IPS-20b (cell line): ENCODE results near the gene MMEL1.
A peak's percentile ranks its signal among the peaks of the same experiment; 100 is the strongest.

Experiments
- H3K27ac ChIP-seq: one replicate; pipeline ENCODE4 v1.5.1; 2013; ENCODE audit warnings: low read length
- H3K27me3 ChIP-seq: 2 replicates; pipeline ENCODE4 v1.6.1; 2013; ENCODE audit warnings: mild to moderate bottlenecking, low read length, inconsistent platforms; ENCODE audit not compliant: insufficient read depth
- H3K36me3 ChIP-seq: 2 replicates; pipeline ENCODE4 v1.6.1; 2013; ENCODE audit warnings: low read depth, mild to moderate bottlenecking, inconsistent platforms, low read length, moderate library complexity; ENCODE audit not compliant: insufficient read depth
- H3K4me1 ChIP-seq: 2 replicates; pipeline ENCODE4 v1.6.1; 2013; ENCODE audit warnings: mild to moderate bottlenecking, control low read depth, inconsistent platforms, low read length, moderate library complexity; ENCODE audit not compliant: insufficient read depth
- H3K4me3 ChIP-seq: 2 replicates; pipeline ENCODE4 v1.5.1; 2013; ENCODE audit warnings: mild to moderate bottlenecking, low read length, inconsistent platforms
- H3K9ac ChIP-seq: 2 replicates; pipeline ENCODE4 v1.6.1; 2013; ENCODE audit warnings: low read depth, mild to moderate bottlenecking, inconsistent platforms, low read length, moderate library complexity
- H3K9me3 ChIP-seq: 2 replicates; pipeline ENCODE4 v1.6.1; 2013; ENCODE audit warnings: mild to moderate bottlenecking, low read depth, low read length, inconsistent platforms; ENCODE audit not compliant: insufficient read depth

The MMEL1 gene

GRCh38 chr1:2590233-2591141 lies 42.3 kb downstream of the MMEL1 start:
- H3K9ac ChIP-seq: no peak overlapping the region
- H3K4me3 ChIP-seq: no peak overlapping the region
- H3K27ac ChIP-seq: no peak overlapping the region
- H3K27me3 ChIP-seq: no peaks in the 10 kb centered on the region
- no peaks in the 10 kb centered on the region for H3K9me3 ChIP-seq
- no peaks in the 10 kb centered on the region for H3K36me3 ChIP-seq
- H3K4me1 ChIP-seq: no peaks in the 10 kb centered on the region; the same call in 1 of the 2 replicates

GRCh38 chr1:2589431-2590232 lies 43.2 kb downstream of the MMEL1 start:
- no peaks in the 10 kb centered on the region for H3K27me3 ChIP-seq
- H3K9ac ChIP-seq: no peak overlapping the region
- H3K36me3 ChIP-seq: no peaks in the 10 kb centered on the region
- H3K4me3 ChIP-seq: no peak overlapping the region
- no peaks in the 10 kb centered on the region; the same call in 1 of the 2 replicates for H3K4me1 ChIP-seq
- no peaks in the 10 kb centered on the region for H3K9me3 ChIP-seq
- no peak overlapping the region for H3K27ac ChIP-seq

GRCh38 chr1:2588661-2589430 lies 44.0 kb downstream of the MMEL1 start:
- no peak overlapping the region for H3K4me3 ChIP-seq
- no peaks in the 10 kb centered on the region for H3K9me3 ChIP-seq
- H3K27ac ChIP-seq: no peak overlapping the region
- no peaks in the 10 kb centered on the region for H3K27me3 ChIP-seq
- H3K36me3 ChIP-seq: no peaks in the 10 kb centered on the region
- peaks cover 4% of the 10 kb centered on the region; the same call in 1 of the 2 replicates for H3K4me1 ChIP-seq
- no peak overlapping the region for H3K9ac ChIP-seq

- Histone ChIP-seq H3K4me3 (peak overlapping the region; percentile 84; the same call in 1 of the 2 replicates), H3K4me1 (peaks cover 4% of the 10 kb centered on the region; the same call in 1 of the 2 replicates), H3K27ac (no peak overlapping the region)
Measured at GRCh38 chr1:2587860-2588571, 44.8 kb downstream of the MMEL1 start.

GRCh38 chr1:2587071-2587859 lies 45.6 kb downstream of the MMEL1 start:
- no peaks in the 10 kb centered on the region for H3K27me3 ChIP-seq
- peak overlapping the region; percentile 63; the same call in 1 of the 2 replicates for H3K9ac ChIP-seq
- H3K36me3 ChIP-seq: no peaks in the 10 kb centered on the region
- H3K4me3 ChIP-seq: peak overlapping the region; percentile 84
- H3K9me3 ChIP-seq: no peaks in the 10 kb centered on the region
- no peak overlapping the region for H3K27ac ChIP-seq
- peaks cover 4% of the 10 kb centered on the region; the same call in 1 of the 2 replicates for H3K4me1 ChIP-seq

More at GRCh38 chr1:2587860-2588571, 44.8 kb downstream of the MMEL1 start:
- H3K9ac ChIP-seq: no peak overlapping the region
- H3K36me3 ChIP-seq: no peaks in the 10 kb centered on the region
- no peaks in the 10 kb centered on the region for H3K27me3 ChIP-seq
- no peaks in the 10 kb centered on the region for H3K9me3 ChIP-seq

- no peaks in the 10 kb centered on the region for H3K36me3 ChIP-seq
- H3K27me3 ChIP-seq: no peaks in the 10 kb centered on the region
- peak within 1 kb of the TSS; percentile 93 for H3K9ac ChIP-seq
- H3K27ac ChIP-seq: peak within 1 kb of the TSS; percentile 76
- no peaks in the 10 kb centered on the region for H3K9me3 ChIP-seq
- H3K4me3 ChIP-seq: peak within 1 kb of the TSS; percentile 84
- H3K4me1 ChIP-seq: peaks cover 4% of the 10 kb centered on the region; the same call in 1 of the 2 replicates
Measured at GRCh38 chr1:2586154-2587070, 46.4 kb downstream of the MMEL1 start, which contains the start of gene PRXL2B. Gene PRXL2B (plus strand): TSS chr1:2586777. CDS start chr1:2586886, 109 bp downstream.

GRCh38 chr1:2585318-2586092 lies 47.3 kb downstream of the MMEL1 start:
- H3K4me1 ChIP-seq: peaks cover 4% of the 10 kb centered on the region; the same call in 1 of the 2 replicates
- H3K9ac ChIP-seq: peak overlapping the region; percentile 93

GRCh38 chr1:2584686-2585317 lies 48.0 kb downstream of the MMEL1 start:
- H3K4me3 ChIP-seq: peak overlapping the region; percentile 84; the same call in 1 of the 2 replicates
- no peaks in the 10 kb centered on the region for H3K9me3 ChIP-seq

More at GRCh38 chr1:2585318-2586092, 47.3 kb downstream of the MMEL1 start:
- Histone ChIP-seq H3K27ac (peak overlapping the region; percentile 76), H3K36me3 (no peaks in the 10 kb centered on the region), H3K27me3 (no peaks in the 10 kb centered on the region), H3K4me3 (peak overlapping the region; percentile 84), H3K9me3 (no peaks in the 10 kb centered on the region)

More at GRCh38 chr1:2584686-2585317, 48.0 kb downstream of the MMEL1 start:
- peaks cover 4% of the 10 kb centered on the region; the same call in 1 of the 2 replicates for H3K4me1 ChIP-seq
- peak overlapping the region; percentile 93; the same call in 1 of the 2 replicates for H3K9ac ChIP-seq
- H3K36me3 ChIP-seq: no peaks in the 10 kb centered on the region
- no peaks in the 10 kb centered on the region for H3K27me3 ChIP-seq
- no peak overlapping the region for H3K27ac ChIP-seq
